Dendritic cell treated with granulocyte-macrophage colony-stimulating factor and Interleukin-4, amounts not matched to agents 40 ng/mL and 50 ng/mL, for 4 days (primary cell): Measurements from ENCODE around the gene PDK3.

ENCODE experiments used
- H3K27ac Mint-ChIP-seq: one replicate; pipeline ENCODE4 v1.8.0; 2022; ENCODE audit warnings: mild to moderate bottlenecking, mixed read lengths
- H3K27me3 Mint-ChIP-seq: one replicate; pipeline ENCODE4 v1.8.0; 2022; ENCODE audit warnings: mild to moderate bottlenecking, mixed read lengths
- H3K36me3 Mint-ChIP-seq: one replicate; pipeline ENCODE4 v1.8.0; 2022; ENCODE audit warnings: low read depth, mixed read lengths
- H3K4me1 Mint-ChIP-seq: one replicate; pipeline ENCODE4 v1.8.0; 2022; ENCODE audit warnings: low read depth, mixed read lengths
- H3K4me3 Mint-ChIP-seq: one replicate; pipeline ENCODE4 v1.8.0; 2022; ENCODE audit warnings: mild to moderate bottlenecking, moderate library complexity, mixed read lengths
- H3K9me3 Mint-ChIP-seq: one replicate; pipeline ENCODE4 v1.8.0; 2022; ENCODE audit warnings: mixed read lengths
- intact Hi-C: fragments of 100-400 bp; cut with micrococcal nuclease; formaldehyde crosslinking; loops from one replicate; pipeline ENCODE4 v1.15.0; 2022

Gene PDK3

DNA sequence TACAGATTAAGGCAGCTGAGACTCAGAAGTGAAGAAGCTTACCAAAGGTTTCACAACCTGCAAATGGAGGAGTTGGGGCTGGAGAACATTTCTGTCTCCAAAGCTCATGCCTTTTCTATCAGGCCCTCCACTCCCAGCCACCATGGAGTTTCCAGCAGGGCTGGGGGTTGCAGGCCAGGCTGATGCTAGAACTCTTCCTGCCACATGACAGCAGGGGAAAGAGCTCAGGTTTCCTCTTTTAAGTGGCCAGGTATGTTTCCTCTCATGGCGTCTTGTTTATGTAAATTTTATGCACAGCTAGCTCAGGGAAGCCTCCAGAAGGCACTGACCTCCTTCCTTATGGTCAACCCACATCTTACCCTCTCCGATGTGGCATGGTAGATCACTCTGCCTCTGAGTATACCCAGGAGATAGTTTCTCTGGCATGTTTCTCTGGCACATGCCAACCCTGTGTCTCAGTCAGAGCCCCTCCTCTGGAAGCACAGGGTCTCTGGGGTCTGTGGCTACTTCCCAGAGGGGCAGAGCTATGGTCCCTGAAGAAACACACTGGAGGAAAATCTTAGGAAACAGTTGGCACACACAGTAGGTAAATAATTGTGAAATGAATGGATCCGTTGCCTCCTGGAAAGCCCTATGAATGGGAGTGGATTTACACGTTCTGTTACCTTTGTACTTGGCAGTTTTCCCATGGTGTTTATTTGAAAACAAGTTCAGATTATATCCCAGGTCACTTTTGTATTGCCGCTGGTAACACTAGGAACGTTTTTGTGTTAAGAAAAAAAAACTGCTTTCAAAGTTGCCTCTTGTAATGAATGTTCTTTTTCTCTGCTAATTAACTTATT is 28.9 kb downstream of the PDK3 start:
- Mint-ChIP-seq H3K4me1 (peaks cover 20% of the 10 kb centered on the region), H3K9me3 (no peaks in the 10 kb centered on the region), H3K4me3 (no peak overlapping the region), H3K36me3 (no peaks in the 10 kb centered on the region), H3K27me3 (no peaks in the 10 kb centered on the region), H3K27ac (no peak overlapping the region)
- intact Hi-C loops = no loop called here

DNA sequence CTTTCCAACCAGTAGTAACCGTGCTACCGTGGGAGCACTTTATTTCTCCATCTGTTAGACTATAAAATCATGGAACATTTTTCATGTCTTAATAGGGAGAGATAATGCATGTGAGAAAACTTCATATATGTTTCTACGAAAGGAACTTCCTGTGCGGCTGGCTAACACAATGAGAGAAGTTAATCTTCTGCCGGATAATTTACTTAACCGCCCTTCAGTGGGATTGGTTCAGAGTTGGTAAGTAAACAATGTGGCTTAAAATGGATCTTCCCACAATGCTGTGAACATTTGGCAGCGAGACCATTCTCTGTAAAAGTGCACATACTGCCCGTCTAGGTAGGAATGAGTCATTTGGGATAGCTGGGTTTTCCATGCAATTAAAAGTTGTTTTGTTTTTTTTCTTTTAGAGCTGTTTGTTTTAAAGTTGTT is 29.6 kb downstream of the PDK3 start:
- H3K27ac Mint-ChIP-seq = no peak overlapping the region
- intact Hi-C loops = no loop called here
- H3K36me3 Mint-ChIP-seq = no peaks in the 10 kb centered on the region
- no peaks in the 10 kb centered on the region for H3K27me3 Mint-ChIP-seq
- no peaks in the 10 kb centered on the region for H3K9me3 Mint-ChIP-seq
- H3K4me1 Mint-ChIP-seq = peaks cover 20% of the 10 kb centered on the region
- no peak overlapping the region for H3K4me3 Mint-ChIP-seq

DNA sequence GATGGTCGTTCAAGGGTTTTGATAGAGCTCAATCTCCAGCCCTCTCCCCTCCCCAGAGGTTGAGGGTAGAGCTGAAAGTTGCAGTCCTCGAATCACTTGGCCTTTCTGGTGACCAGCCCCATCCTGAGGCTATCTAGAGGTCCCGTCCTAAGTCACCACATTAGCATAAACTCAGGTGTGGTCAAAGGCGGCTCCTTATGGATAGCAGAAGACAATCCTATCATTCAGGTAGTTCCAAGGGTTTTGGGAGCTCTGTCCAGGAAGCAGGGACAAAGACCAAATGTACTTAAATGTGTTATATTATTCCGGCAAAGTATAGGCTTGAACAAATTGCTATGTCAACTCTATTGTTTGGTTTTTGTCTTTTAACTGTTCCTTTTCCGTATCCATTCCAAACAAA is 30.6 kb downstream of the PDK3 start:
- no peaks in the 10 kb centered on the region for H3K27me3 Mint-ChIP-seq
- no peak overlapping the region for H3K4me3 Mint-ChIP-seq
- H3K27ac Mint-ChIP-seq = no peak overlapping the region
- H3K4me1 Mint-ChIP-seq = peaks cover 13% of the 10 kb centered on the region
- H3K36me3 Mint-ChIP-seq = no peaks in the 10 kb centered on the region
- intact Hi-C loops = no loop called here
- H3K9me3 Mint-ChIP-seq = no peaks in the 10 kb centered on the region

DNA sequence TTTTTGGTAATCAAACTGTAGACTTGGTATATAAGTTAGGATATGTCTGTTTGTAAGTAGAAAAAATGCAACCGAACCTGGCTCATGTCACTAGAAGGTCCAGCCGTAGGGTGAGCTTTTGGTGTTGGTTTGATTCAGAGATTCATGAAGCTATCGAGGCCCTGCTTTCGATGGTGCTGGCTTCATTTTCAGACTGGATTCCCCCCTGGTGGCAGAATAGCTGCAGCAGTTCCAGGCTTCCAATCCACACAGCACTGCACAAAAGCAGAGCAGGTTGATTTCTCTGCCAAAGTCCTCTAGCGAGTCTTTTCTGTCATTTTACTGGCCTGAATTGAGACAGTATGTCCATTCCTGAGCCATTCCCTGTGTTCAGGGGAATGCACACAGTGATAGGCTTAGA is 33.1 kb downstream of the PDK3 start:
- Mint-ChIP-seq H3K4me1 (peaks cover 5% of the 10 kb centered on the region), H3K27ac (no peak overlapping the region), H3K27me3 (no peaks in the 10 kb centered on the region), H3K9me3 (no peaks in the 10 kb centered on the region), H3K4me3 (no peak overlapping the region), H3K36me3 (peaks cover 6% of the 10 kb centered on the region)
- intact Hi-C loops = loop anchor here (1.0 kb wide), 1 partner anchor 102 kb away; no protein-coding TSS in a partner anchor

DNA sequence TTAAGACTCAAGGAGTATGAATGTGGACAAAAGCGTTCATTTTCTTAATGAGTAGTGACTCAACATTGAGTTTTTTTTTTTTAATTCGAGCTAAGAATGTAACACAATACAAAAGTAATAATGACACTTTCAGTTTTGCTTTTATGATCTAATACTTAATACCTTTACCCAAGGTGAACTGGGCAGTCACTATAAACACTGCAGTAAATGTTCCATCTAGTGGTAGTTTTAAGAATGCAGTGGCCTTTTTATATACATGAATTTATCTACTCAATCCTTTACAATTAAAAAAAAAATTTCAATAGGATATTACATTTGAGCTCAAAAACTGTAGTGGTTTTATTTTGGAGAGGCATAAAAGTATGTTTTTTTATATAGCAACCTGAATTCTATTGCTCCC is 33.9 kb downstream of the PDK3 start:
- no peak overlapping the region for H3K4me3 Mint-ChIP-seq
- H3K36me3 Mint-ChIP-seq = peaks cover 6% of the 10 kb centered on the region
- H3K27me3 Mint-ChIP-seq = no peaks in the 10 kb centered on the region
- H3K27ac Mint-ChIP-seq = no peak overlapping the region
- H3K4me1 Mint-ChIP-seq = peaks cover 5% of the 10 kb centered on the region
- H3K9me3 Mint-ChIP-seq = no peaks in the 10 kb centered on the region
- intact Hi-C loops = loop anchor here (1.0 kb wide), 1 partner anchor 103 kb away; no protein-coding TSS in a partner anchor

DNA sequence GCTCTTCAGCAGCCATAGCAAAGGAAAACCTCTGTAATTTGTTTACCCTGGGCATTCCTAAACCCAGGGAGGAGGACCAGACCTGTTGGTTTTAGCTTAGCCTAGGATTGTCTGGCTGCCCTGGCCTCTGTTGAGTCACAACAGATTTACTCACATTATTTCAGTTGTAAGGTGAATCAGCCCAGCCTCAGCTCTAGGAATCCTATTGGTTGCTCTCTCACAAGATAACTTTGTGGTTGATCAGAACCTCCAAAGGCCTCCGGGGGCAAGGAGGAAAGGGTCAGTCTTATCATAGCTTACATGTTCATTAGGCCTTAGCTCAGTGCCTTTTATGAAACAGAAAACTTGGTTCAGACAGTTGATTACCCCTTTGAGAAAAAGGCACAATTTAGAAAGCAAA is 41.0 kb downstream of the PDK3 start:
- Mint-ChIP-seq H3K27me3 (no peaks in the 10 kb centered on the region), H3K9me3 (no peaks in the 10 kb centered on the region), H3K27ac (no peak overlapping the region), H3K4me3 (no peak overlapping the region), H3K4me1 (no peaks in the 10 kb centered on the region), H3K36me3 (peaks cover 61% of the 10 kb centered on the region)
- intact Hi-C loops = no loop called here

DNA sequence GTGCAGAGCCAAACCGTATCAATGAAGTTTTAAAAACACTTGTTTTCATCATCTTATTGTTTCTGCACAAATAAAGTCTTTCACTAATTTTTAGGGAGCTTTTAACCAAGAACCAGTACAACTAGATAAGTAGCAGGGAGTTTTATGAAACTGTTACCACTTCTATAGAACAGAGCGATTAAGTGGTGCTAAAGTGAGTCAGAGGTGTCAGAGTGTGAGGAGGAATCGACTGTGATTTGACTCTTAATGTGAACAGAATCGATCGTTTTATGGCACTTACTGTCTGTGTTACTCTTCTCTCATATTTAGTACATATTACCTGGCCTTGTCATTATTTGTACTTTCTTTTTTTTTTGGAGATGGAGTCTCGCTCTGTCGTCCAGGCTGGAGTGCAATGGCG is 43.3 kb downstream of the PDK3 start:
- Mint-ChIP-seq H3K36me3 (peaks cover 70% of the 10 kb centered on the region), H3K27ac (no peak overlapping the region)

DNA sequence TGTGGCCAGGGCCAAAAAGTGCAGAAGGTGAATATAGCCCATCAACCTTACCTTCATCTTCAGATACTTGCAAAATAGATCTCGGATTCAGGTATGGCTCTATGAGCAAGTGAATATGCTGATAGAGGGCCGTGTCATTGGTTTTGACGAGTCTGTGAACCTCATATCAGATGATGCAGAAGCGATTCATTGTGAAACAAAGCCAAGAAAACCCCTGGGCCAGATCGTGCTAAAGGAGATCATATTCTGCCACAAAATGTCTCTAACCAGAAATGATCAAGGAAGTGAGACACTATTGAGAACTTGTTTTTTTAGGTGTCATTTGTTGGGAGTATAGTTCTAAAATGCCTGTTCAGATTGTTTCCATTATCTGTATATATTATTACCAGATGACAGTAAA is 48.3 kb downstream of the PDK3 start:
- Mint-ChIP-seq H3K27me3 (no peaks in the 10 kb centered on the region), H3K36me3 (peaks cover 38% of the 10 kb centered on the region), H3K9me3 (no peaks in the 10 kb centered on the region), H3K4me3 (no peak overlapping the region), H3K27ac (no peak overlapping the region), H3K4me1 (no peaks in the 10 kb centered on the region)
- intact Hi-C loops = no loop called here

More for the DNA sequence above, 43.3 kb downstream of the PDK3 start:
- H3K9me3 Mint-ChIP-seq = no peaks in the 10 kb centered on the region
- no peaks in the 10 kb centered on the region for H3K4me1 Mint-ChIP-seq
- no peaks in the 10 kb centered on the region for H3K27me3 Mint-ChIP-seq
- intact Hi-C loops = no loop called here
- H3K4me3 Mint-ChIP-seq = no peak overlapping the region

DNA sequence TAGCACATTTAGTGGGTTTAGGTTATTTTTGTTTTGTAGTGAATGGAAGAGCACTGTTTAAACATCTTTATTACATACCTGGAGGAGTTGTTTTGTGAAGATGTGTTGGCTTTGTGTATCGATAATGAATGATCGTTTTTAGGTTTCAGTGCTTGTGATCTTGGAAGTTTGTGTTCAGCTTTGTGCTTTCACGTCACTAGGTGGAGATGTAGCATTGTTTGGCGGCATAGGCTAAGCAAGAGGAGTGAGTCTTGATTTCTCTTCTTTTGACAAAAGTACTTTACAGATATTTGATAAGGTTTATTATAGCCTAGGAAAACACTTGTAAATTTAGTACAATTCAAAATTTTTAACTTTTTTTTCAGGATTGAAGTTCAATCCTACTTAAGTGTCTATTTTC is 50.4 kb downstream of the PDK3 start:
- H3K36me3 Mint-ChIP-seq = peaks cover 27% of the 10 kb centered on the region
- H3K4me3 Mint-ChIP-seq = no peak overlapping the region
- no peak overlapping the region for H3K27ac Mint-ChIP-seq
- no peaks in the 10 kb centered on the region for H3K4me1 Mint-ChIP-seq
- no peaks in the 10 kb centered on the region for H3K9me3 Mint-ChIP-seq
- no peaks in the 10 kb centered on the region for H3K27me3 Mint-ChIP-seq
- intact Hi-C loops = no loop called here

DNA sequence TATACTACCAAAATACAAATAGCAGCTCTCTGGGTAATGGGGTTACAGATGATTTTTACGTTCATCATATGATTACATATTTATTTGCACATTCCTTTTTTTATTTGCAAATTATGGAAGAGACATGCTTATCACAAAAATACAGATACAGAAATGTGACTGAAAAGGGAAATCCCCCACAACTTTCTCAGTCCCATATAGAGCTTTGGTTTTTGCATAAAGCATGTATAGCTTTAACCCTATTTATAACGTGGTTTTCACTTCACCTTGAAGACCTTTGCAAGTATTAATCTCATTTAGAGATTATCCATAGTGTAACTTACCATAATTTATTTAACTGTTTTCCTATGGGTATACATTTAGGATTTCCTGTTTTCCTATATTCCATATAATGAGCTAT is 55.4 kb downstream of the PDK3 start:
- intact Hi-C loops = no loop called here
- H3K4me1 Mint-ChIP-seq = no peaks in the 10 kb centered on the region
- no peak overlapping the region for H3K27ac Mint-ChIP-seq
- no peaks in the 10 kb centered on the region for H3K9me3 Mint-ChIP-seq
- peaks cover 36% of the 10 kb centered on the region for H3K36me3 Mint-ChIP-seq
- H3K27me3 Mint-ChIP-seq = no peaks in the 10 kb centered on the region
- no peak overlapping the region for H3K4me3 Mint-ChIP-seq

DNA sequence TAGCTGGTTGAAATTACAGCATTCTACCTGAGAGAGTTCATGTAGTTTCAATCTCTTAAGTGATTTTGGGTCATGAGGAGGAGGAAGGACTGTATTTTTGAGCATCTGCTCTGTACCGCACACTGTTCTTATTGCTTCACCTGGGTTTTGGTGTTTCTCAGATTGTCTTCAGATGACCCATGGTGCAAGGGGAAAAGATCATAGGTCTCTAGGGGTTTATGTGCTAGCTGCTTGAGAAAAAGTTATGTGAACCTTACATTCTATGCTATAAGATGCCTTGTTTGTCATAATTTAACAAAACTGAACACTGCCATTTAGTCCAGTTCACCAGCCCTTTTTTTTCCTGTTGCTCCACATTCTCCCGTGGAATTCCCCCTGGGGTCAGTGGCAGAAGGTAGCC is 60.4 kb downstream of the PDK3 start:
- intact Hi-C loops = no loop called here
- Mint-ChIP-seq H3K9me3 (no peaks in the 10 kb centered on the region), H3K4me1 (no peaks in the 10 kb centered on the region), H3K4me3 (no peak overlapping the region), H3K27ac (no peak overlapping the region), H3K27me3 (no peaks in the 10 kb centered on the region), H3K36me3 (peaks cover 48% of the 10 kb centered on the region)

DNA sequence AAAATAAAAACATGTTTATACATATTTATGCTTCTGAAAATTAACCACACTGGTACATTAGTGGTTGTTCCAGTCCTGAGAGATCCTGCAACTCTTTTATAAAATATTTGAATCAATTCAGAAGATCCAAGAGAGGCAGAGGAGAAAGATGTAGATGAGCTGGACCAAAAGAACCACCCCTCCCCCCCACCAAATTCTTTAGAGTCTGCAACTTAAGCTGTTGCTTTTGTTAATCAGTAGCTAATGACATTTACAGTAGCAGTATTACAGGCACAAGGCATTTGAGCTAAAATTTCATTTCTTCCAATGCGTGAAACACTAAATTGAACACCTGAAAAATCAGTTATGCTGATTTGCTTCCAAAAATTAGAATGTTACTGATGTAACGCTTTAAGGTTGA is 61.5 kb downstream of the PDK3 start:
- no peak overlapping the region for H3K27ac Mint-ChIP-seq
- intact Hi-C loops = no loop called here
- H3K9me3 Mint-ChIP-seq = no peaks in the 10 kb centered on the region
- no peaks in the 10 kb centered on the region for H3K4me1 Mint-ChIP-seq
- no peak overlapping the region for H3K4me3 Mint-ChIP-seq
- peaks cover 47% of the 10 kb centered on the region for H3K36me3 Mint-ChIP-seq
- H3K27me3 Mint-ChIP-seq = no peaks in the 10 kb centered on the region

DNA sequence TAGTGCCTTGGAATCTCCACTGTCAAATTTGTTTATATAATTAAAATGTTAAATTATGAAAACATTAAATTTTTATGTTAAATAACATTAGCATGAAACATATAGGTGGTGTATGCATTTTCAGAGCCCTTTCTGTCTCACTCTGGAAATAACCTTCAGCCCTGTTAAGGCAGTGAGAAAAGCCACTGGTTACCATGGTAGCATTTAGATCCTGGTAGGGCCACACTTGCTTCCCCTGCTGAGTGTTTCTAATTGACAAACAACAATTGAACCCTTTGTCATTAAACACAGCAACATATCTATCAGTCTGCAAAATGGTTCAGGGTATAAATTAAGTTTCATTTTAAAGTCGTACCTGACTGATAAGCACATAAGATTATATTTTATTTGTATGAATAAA is 63.5 kb downstream of the PDK3 start:
- no peaks in the 10 kb centered on the region for H3K27me3 Mint-ChIP-seq
- H3K36me3 Mint-ChIP-seq = peaks cover 43% of the 10 kb centered on the region
- intact Hi-C loops = no loop called here
- no peak overlapping the region for H3K4me3 Mint-ChIP-seq
- no peak overlapping the region for H3K27ac Mint-ChIP-seq
- H3K4me1 Mint-ChIP-seq = no peaks in the 10 kb centered on the region
- no peaks in the 10 kb centered on the region for H3K9me3 Mint-ChIP-seq

DNA sequence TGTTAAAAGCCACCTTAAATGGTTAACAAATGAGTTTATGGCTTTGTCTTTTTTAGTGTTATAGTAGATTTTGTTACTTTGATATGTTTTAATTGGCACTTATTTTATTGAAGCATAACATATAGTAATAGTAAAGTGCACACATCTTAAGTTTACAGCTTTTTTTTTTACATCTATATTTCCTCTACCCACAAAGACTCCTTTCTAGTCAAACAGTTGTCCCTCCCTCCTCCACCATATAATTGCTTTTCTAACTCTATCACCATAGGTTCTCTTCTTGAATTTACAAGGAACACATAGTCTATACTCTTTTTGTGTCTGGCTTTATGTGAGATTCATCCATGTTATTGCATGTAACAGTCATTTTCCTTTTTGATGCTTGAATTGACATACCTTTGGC is 71.5 kb downstream of the PDK3 start:
- Mint-ChIP-seq H3K36me3 (peaks cover 45% of the 10 kb centered on the region), H3K27me3 (no peaks in the 10 kb centered on the region), H3K4me1 (no peaks in the 10 kb centered on the region), H3K4me3 (no peak overlapping the region), H3K9me3 (no peaks in the 10 kb centered on the region), H3K27ac (no peak overlapping the region)
- intact Hi-C loops = no loop called here

DNA sequence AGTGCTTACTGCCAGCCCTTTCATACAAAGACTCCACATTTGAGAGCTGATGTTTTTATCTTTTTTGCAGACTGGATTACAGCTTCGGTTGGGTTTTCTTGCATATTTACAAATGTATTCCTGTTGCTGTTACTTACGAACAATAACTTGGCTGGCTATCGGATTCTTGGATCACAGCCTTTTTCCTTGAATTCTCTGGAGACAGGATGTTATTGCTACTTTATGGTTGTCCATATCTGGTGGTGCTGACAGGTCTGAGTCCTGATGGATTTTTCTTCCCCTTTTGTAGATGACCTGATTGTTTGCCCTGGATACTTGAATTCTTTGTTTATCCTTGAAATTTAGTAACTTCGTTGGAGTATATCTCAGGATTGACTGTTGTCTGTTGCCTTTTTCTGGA is 77.7 kb downstream of the PDK3 start:
- Mint-ChIP-seq H3K27ac (no peak overlapping the region), H3K4me1 (no peaks in the 10 kb centered on the region), H3K4me3 (no peak overlapping the region), H3K27me3 (no peaks in the 10 kb centered on the region), H3K9me3 (no peaks in the 10 kb centered on the region), H3K36me3 (peaks cover 26% of the 10 kb centered on the region)
- intact Hi-C loops = no loop called here
